ENCODE data around the gene ZC3H14.

The ZC3H14 gene

GRCh38 chr14:88611878-88612277 is 49.0 kb downstream of the ZC3H14 start:
- no peak for DNase-seq

- DNase-seq = no peak
Observed at GRCh38 chr14:88612981-88613380, 50.1 kb downstream of the ZC3H14 start.

DNA sequence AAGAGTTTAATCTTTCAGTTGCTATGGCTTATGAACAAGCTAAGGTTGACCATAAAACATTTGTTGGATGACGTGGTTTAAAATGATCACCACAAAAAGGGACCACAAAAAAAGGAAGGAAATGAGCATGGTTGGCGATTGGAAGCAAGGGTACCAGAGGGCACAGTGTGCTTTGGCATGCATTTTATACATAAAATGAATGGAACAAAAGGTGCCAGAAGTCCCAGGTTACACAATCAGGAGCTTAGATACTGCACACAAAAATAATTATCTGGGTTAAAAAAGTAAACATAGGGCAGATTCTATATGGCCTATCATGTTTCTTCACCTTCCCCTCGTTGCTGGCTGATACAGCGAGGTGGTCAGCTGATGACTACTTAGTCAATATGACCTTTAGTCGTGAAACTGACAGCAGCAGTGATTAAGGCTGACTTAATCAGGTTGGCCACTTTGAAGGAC is 50.7 kb downstream of the ZC3H14 start:
- no peak for DNase-seq

GRCh38 chr14:88614218-88614907 is 51.5 kb downstream of the ZC3H14 start:
- no peak for DNase-seq

DNA sequence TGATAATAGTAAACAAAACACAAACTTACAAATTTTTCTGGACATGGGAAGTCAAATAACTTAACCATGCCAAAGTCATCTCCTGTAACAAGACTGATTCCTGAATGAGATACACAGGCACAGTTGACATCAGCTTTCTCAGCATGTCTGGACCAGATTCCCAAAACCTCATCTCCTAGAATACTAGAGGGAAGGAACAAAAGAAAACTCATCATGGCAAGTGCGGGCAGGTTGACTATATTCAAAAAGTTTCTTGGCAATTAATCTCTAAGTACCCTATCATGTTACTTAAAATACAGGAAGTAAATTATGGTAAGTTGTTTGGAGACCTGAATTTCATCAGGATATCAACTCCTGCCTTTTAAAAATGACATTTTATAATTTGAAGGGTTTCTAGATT is 53.9 kb downstream of the ZC3H14 start:
- no peak for DNase-seq

GRCh38 chr14:88617479-88617878 is 54.6 kb downstream of the ZC3H14 start:
- DNase-seq = no peak

DNA sequence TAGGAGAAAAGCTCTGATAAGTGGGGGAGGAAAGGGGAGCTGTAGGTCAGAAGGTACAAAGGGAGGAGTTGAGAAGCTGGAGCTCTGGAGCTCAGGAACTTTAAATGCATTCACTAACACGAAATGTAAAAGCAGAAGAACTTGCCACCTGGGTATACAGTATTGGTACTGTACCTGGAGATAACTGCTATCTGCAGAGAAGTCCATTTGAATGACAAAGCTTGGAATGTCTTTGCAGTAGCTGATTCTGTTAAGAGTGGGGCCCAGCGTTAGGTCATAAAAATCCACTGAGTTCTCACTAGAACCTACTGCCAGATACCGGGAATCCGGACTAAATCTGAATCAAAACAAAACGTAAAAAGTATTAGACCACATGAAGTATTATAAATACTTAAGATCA is 55.6 kb downstream of the ZC3H14 start:
- DNase-seq = no peak

DNA sequence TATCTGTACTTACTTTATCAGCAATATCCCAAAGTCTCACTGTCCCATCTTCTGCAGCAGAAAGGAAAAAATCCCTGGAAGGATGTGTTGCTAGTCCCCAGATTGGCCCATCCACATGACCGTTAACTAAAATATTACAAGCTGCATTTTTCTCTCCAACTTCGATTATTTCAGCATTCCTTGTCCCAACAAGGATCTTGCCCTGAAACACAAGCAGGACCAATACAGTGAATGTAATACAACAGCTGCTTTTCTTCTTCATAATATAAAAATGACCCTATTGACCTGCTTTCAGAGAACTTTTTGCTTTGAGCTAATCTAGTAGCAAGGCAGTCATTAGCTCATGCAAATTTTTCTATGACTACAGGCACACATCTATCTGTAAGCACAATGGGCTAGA is 58.3 kb downstream of the ZC3H14 start:
- no peak for DNase-seq

- no peak for DNase-seq
Observed at GRCh38 chr14:88625671-88626070, 62.8 kb downstream of the ZC3H14 start.

- no peak for DNase-seq
Observed at GRCh38 chr14:88628033-88628432, 65.2 kb downstream of the ZC3H14 start.

DNA sequence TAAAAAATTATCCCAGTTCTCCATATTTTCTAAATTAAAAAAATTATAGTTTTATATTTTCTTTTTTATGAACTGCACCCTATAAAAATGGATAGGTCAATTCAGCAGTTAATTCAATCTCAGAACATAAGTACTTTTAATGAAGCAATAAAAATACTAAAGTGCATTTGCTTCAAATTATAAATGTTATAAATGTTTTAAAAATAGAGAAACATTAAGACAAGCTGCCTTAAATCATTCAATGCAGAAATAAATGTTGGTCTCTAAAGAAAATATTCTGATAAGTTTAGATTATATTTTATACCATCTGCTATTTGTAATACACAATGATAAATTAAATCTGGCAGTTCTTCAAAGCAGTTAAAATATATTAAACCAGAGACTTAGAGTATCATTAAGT is 65.6 kb downstream of the ZC3H14 start:
- DNase-seq = no peak

DNA sequence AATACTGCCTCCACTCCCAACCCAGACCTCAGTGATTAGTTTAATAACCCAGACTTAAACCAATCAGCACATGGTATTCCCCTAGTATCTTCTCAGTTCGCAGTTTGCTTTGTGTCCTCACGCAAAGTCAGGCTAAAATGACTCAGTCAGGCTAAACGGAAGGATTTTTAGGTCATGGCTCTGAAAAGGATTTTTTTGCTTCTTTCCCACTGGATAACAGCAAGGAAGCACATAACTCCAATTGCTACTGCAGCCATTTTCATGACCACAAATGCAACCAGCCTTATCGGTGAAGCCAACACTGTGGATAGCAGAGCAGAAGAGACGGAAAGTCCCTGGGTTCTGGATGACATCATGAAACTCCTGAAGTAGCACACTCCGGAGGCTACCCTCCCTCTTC is 67.7 kb downstream of the ZC3H14 start:
- DNase-seq = no peak

- no peak for DNase-seq
Observed at GRCh38 chr14:88631091-88631490, 68.3 kb downstream of the ZC3H14 start.

DNA sequence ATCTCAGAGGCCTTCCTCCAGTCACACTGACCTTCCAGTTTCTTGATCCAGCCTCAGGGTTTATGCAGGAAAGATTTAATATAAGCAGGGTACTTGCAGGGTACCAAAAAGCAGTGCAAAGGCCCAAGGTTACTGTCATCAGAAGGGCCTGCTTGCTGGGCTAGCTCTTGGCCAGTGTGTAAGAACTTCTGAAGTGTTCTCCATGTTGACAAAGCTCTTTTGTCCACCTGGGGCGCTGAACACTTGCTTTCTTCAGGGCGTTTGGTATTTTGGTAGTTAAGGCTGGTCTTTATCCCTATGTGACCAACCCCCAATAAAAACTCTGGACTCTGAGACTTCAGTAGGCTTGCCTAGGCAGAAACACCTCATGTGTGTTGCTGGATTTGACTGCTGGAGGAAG is 69.7 kb downstream of the ZC3H14 start:
- no peak for DNase-seq

DNA sequence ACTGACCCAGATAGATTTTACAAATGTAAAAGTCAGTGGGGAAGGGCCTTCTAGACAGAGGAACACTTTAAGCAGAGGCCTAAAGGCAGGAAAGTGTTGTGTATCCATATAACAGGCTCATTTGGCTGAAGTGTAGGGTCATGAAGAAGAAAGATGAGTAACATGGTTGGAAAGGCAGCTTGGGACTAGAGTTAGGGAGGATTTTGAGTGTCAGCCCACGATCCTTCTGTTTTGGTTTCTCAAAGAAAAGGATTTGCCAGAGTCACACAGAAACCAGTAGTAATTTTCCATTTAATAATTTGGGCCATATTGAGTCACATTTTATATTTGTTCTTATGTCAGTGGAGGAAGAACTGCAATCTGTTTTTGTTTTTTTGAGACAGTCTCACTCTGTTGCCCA is 76.4 kb downstream of the ZC3H14 start:
- DNase-seq = no peak

- no peak for DNase-seq
Observed at GRCh38 chr14:88660056-88660455, 97.2 kb downstream of the ZC3H14 start.

DNA sequence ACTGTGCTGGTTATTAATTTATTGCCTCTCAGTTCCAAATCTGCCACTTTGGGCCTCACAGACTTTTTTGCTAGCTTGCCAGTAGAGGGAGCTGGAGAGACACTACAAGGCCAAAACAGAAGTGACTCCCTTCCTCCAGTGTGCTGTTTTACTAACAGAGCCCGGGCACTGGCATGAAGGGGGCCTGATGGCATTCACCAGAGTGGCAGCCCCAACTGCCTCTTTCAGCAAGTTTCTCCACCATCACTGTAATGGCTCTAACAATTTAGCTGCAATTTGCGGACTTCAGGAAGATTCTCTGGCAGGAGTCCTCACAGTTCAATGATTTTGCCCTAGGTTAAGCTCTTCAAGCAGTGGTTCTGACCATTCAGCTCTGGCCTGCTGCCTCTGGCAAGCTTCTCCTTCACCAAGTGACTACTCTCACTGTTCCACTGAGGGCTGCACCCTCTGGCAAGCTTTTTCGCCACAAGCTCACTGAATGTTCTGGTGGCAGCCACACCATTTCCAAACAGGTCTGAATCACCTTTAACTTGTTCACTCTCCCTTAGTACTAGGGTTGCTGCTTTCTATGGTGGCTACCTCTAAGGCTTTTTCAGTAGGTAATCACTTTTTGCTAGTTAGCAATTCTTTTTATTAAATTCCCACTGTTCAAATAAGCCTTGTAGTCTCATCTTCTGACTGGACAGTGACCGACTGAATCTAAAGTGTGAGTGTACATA is 104.9 kb downstream of the ZC3H14 start:
- DNase-seq = peak; percentile 61

- no peak for DNase-seq
Observed at GRCh38 chr14:88668448-88669116, 105.7 kb downstream of the ZC3H14 start.

DNA sequence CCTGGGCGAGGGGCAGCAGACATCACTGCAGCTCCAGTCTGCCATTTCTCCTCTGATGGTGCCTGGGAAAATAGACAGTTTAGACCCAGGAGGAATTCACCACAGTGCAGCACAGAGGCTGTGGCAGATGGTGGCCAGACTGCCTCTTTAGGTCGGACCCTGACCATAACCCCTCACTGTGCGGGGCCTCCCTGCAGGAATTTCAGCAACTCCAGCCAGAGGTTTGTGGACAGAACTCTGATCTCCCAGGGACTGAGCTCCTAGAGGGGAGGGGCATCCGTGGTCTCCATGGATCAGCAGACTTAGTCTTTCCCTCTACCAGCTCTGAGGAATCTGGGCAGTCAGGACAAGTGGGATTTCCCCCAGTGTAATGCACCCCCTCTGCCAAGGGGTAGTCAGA is 106.5 kb downstream of the ZC3H14 start:
- no peak for DNase-seq
